H1 (cell line): ENCODE measurements around the gene FBLIM1. TPM values are rescaled to one million over a fixed set of nuclear protein-coding genes. Genes with fewer than 3 reads are reported as not detected.

Source experiments
- GTF2F1 ChIP-seq: IDR thresholded peaks from 2 replicates; pipeline ENCODE4 v1.6.1; 2012; ENCODE audit warnings: low read depth, low read length, improper control_type of control experiment, borderline replicate concordance
- MAX ChIP-seq: IDR thresholded peaks from 2 replicates; pipeline ENCODE4 v1.6.1; 2012; ENCODE audit warnings: inconsistent platforms
- polyA plus RNA-seq, 7 experiments: library from polyadenylated mRNA; depleted of rRNA in 3 of 7; stranded (reverse) in 5 of 7; unstranded in 2 of 7; fragments of >200 nt in 5 of 7; fragments of 200-250 nt in 2 of 7; gene quantifications; 1 replicate in 5 of 7; 2 replicates in 1 of 7; 4 replicates in 1 of 7; pipeline versions ENCODE4 v1.2.1 to v1.2.3, GENCODE V29; 2011 to 2013; ENCODE audit warnings: missing spikeins in 2 of 7, mixed read lengths in 2 of 7
- total RNA-seq: library from RNA; stranded (reverse); fragmentation: NEBNext Ultra II Directional; extraction: Animal tissue kit (Norgen Biotek cat#: 25700); gene quantifications from 2 replicates; pipeline ENCODE4 v1.2.1, GENCODE V29; 2021

Gene FBLIM1
- total and polyA plus RNA-seq, 2 of the 8 experiments (the other 6 are each of a cell fraction or from before 2014, with no cell fraction given): 66.6 to 66.7 TPM

GRCh38 chr1:15734901-15735300, 23.7 kb upstream of the FBLIM1 start (continued):
- TF ChIP-seq MAX: no peak
- no peak for TF ChIP-seq GTF2F1
